K562 (cell line): ENCODE measurements around the gene GAPVD1. TPM values are rescaled to one million over a fixed set of nuclear protein-coding genes. Genes with fewer than 3 reads are reported as not detected.

ENCODE experiments used
- GABPB1 ChIP-seq: sonication (generic); formaldehyde crosslinking; IDR thresholded peaks from 2 replicates; pipeline ENCODE4 v1.8.0; 2022; ENCODE audit warnings: mild to moderate bottlenecking, missing genetic modification reagents
- POLR2G ChIP-seq: fragments of 200-400 bp; formaldehyde crosslinking; IDR thresholded peaks from 2 replicates; pipeline ENCODE4 v1.6.1; 2017; ENCODE audit warnings: low read depth, mild to moderate bottlenecking, antibody characterized with exemption, low read length, moderate library complexity
- RAD21 ChIP-seq, 2 experiments: fragments of 250-450 bp in 1 of 2; fragments of 450-650 bp in 1 of 2; sonication (Bioruptor Pico) in 1 of 2; formaldehyde crosslinking in 1 of 2; IDR thresholded peaks in 1 of 2; conservative IDR thresholded peaks in 1 of 2; 2 replicates each; pipeline versions ENCODE4 v1.4.0 to v1.8.0; 2020 to 2022; ENCODE audit warnings: mild to moderate bottlenecking in 2 of 2, moderate library complexity in 1 of 2
- RBFOX2 ChIP-seq: fragments of 200-400 bp; formaldehyde crosslinking; IDR thresholded peaks from 2 replicates; pipeline ENCODE4 v1.6.1; 2017; ENCODE audit warnings: low read depth, mild to moderate bottlenecking, low read length, moderate library complexity
- ZBED1 ChIP-seq: IDR thresholded peaks from 2 replicates; pipeline ENCODE4 v1.6.1; 2014
- polyA plus RNA-seq, 8 experiments: library from polyadenylated mRNA; depleted of rRNA in 4 of 8; stranded (reverse) in 5 of 8; unstranded in 3 of 8; fragments of >200 nt; fragmentation: Nextera tagmentation in 2 of 8; fragmentation: Illumina TruSeq in 1 of 8; extraction: Ambion mirVana in 2 of 8; extraction: Trizol in 1 of 8; gene quantifications; 2 replicates each; pipeline versions ENCODE4 v1.2.1 to v1.2.3, GENCODE V29; 2011 to 2014; ENCODE audit warnings: inconsistent platforms in 1 of 8, missing spikeins in 1 of 8
- total RNA-seq, 7 experiments: library from RNA; depleted of rRNA in 6 of 7; stranded (reverse); fragments of >200 nt in 6 of 7; fragmentation: Illumina TruSeq in 2 of 7; extraction: Trizol in 2 of 7; gene quantifications; 2 replicates each; pipeline versions ENCODE4 v1.2.1 to v1.2.3, GENCODE V29; 2011 to 2021; ENCODE audit warnings: low replicate concordance in 1 of 7
- TF ChIP-seq, protein P1 (sequence below): sonication (generic); formaldehyde crosslinking; IDR thresholded peaks from 2 replicates; pipeline ENCODE4 v1.8.0; 2023; ENCODE audit warnings: mild to moderate bottlenecking, missing genetic modification reagents
- TF ChIP-seq, protein P2 (sequence below), 3 experiments: IDR thresholded peaks in 2 of 3; conservative IDR thresholded peaks in 1 of 3; 2 replicates each; pipeline ENCODE4 v1.5.1; 2011 to 2012; ENCODE audit warnings: low read length in 3 of 3, mild to moderate bottlenecking in 3 of 3, control low read depth in 2 of 3, improper control_type of control experiment in 1 of 3, inconsistent platforms in 1 of 3, low read depth in 1 of 3, mixed read lengths in 1 of 3, moderate library complexity in 1 of 3; ENCODE audit not compliant: insufficient read depth in 2 of 3
- TF ChIP-seq, protein P3 (sequence below): sonication (generic); formaldehyde crosslinking; IDR thresholded peaks from 2 replicates; pipeline ENCODE4 v1.8.0; 2022; ENCODE audit warnings: missing genetic modification reagents, mild to moderate bottlenecking, borderline replicate concordance

Gene GAPVD1
- total and polyA plus RNA-seq, 9 of the 15 experiments (the other 6 are each of a cell fraction or from before 2014, with no cell fraction given), result 9.5 to 66.1 (median 45.5) TPM

DNA sequence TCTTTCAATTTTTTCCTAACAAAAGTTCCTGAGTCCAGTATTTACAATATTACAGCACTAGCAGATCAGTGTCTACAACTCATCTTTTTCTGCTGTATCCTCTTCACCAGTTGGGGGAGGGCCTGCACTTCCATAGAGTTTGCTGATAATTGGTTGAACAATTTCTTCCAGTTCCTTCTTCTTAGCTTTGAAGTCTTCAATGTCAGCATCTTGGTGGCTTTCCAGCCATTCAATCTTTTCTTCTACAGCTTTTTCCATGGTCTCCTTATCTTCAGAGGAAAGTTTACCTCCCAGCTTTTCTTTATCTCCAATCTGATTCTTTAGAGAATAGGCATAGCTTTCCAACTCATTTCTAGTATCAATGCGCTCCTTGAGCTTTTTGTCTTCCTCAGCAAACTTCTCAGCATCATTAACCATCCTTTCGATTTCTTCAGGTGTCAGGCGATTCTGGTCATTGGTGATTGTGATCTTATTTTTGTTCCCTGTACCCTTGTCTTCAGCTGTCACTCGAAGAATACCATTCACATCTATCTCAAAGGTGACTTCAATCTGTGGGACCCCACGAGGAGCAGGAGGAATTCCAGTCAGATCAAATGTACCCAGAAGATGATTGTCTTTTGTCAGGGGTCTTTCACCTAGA is 25.0 kb upstream of the GAPVD1 start (continued):
- TF ChIP-seq, protein P1, sequence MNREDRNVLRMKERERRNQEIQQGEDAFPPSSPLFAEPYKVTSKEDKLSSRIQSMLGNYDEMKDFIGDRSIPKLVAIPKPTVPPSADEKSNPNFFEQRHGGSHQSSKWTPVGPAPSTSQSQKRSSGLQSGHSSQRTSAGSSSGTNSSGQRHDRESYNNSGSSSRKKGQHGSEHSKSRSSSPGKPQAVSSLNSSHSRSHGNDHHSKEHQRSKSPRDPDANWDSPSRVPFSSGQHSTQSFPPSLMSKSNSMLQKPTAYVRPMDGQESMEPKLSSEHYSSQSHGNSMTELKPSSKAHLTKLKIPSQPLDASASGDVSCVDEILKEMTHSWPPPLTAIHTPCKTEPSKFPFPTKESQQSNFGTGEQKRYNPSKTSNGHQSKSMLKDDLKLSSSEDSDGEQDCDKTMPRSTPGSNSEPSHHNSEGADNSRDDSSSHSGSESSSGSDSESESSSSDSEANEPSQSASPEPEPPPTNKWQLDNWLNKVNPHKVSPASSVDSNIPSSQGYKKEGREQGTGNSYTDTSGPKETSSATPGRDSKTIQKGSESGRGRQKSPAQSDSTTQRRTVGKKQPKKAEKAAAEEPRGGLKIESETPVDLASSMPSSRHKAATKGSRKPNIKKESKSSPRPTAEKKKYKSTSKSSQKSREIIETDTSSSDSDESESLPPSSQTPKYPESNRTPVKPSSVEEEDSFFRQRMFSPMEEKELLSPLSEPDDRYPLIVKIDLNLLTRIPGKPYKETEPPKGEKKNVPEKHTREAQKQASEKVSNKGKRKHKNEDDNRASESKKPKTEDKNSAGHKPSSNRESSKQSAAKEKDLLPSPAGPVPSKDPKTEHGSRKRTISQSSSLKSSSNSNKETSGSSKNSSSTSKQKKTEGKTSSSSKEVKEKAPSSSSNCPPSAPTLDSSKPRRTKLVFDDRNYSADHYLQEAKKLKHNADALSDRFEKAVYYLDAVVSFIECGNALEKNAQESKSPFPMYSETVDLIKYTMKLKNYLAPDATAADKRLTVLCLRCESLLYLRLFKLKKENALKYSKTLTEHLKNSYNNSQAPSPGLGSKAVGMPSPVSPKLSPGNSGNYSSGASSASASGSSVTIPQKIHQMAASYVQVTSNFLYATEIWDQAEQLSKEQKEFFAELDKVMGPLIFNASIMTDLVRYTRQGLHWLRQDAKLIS (CRISPR knock-in tag), result peak; percentile 63; the same call in 1 of the 2 replicates
- TF ChIP-seq, protein P2, sequence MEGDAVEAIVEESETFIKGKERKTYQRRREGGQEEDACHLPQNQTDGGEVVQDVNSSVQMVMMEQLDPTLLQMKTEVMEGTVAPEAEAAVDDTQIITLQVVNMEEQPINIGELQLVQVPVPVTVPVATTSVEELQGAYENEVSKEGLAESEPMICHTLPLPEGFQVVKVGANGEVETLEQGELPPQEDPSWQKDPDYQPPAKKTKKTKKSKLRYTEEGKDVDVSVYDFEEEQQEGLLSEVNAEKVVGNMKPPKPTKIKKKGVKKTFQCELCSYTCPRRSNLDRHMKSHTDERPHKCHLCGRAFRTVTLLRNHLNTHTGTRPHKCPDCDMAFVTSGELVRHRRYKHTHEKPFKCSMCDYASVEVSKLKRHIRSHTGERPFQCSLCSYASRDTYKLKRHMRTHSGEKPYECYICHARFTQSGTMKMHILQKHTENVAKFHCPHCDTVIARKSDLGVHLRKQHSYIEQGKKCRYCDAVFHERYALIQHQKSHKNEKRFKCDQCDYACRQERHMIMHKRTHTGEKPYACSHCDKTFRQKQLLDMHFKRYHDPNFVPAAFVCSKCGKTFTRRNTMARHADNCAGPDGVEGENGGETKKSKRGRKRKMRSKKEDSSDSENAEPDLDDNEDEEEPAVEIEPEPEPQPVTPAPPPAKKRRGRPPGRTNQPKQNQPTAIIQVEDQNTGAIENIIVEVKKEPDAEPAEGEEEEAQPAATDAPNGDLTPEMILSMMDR (IDR thresholded peaks at IDR 0.05 in 2 of 3, conservative IDR thresholded peaks at IDR 0.05 in 1 of 3; ENCODE audit: insufficient read depth in 2 of 3, low read depth in 1 of 3, low read length in 3 of 3), result peak in 1 of 3 experiments; percentile 20; a peak in 1 of 6 replicates
- TF ChIP-seq POLR2G (peak; percentile 25; the same call in 1 of the 2 replicates), RBFOX2 (peak; percentile 27; the same call in 1 of the 2 replicates), ZBED1 (peak; percentile 91; the same call in 1 of the 2 replicates), RAD21 (CRISPR knock-in tag; conservative IDR thresholded peaks at IDR 0.05 in 1 of 2, IDR thresholded peaks at IDR 0.05 in 1 of 2) (peak in 1 of 2 experiments; percentile 12; a peak in 1 of 4 replicates), GABPB1 (0 out of 2 replicates have a peak, but pooled peaks have one; percentile 41)
- TF ChIP-seq, protein P3, sequence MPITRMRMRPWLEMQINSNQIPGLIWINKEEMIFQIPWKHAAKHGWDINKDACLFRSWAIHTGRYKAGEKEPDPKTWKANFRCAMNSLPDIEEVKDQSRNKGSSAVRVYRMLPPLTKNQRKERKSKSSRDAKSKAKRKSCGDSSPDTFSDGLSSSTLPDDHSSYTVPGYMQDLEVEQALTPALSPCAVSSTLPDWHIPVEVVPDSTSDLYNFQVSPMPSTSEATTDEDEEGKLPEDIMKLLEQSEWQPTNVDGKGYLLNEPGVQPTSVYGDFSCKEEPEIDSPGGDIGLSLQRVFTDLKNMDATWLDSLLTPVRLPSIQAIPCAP (CRISPR knock-in tag), result 0 out of 2 replicates have a peak, but pooled peaks have one; percentile 20
